SK-N-SH (cell line): ENCODE measurements around the gene COL9A3. TPM values are rescaled to one million over a fixed set of nuclear protein-coding genes. Genes with fewer than 3 reads are reported as not detected.

Experiments
- CTCF ChIA-PET: fragments of 300-600, 350-600 bp; formaldehyde crosslinking; extraction: SDS; loops from one replicate; lab custom pipeline; 2021; lab: Yijun Ruan, JAX
- POLR2A ChIA-PET: fragments of 350-600 bp; sonication (Branson Sonifier 250); formaldehyde crosslinking; extraction: SDS; loops from one replicate; lab custom pipeline; 2020; ENCODE audit warnings: antibody characterized with exemption, inconsistent platforms; lab: Yijun Ruan, JAX
- DNase-seq: peaks from one replicate; pipeline ENCODE4 v3.0.0; 2012
- H2AFZ ChIP-seq: fragments of 200-600 bp; sonication (generic); 2 replicates; pipeline ENCODE4 v1.8.1; 2016; ENCODE audit warnings: antibody characterized with exemption, mild to moderate bottlenecking, low read depth
- H3F3A ChIP-seq: fragments of 200-600 bp; sonication (generic); replicated peaks from 2 replicates; pipeline ENCODE3; 2016; ENCODE audit warnings: antibody characterized with exemption, mild to moderate bottlenecking; ENCODE audit not compliant: insufficient read depth
- H3K27ac ChIP-seq, 2 experiments: fragments of 200-500 bp in 1 of 2; fragments of 200-600 bp in 1 of 2; sonication (Bioruptor generic) in 1 of 2; sonication (generic), shearing (Covaris generic) in 1 of 2; 2 replicates each; pipeline versions ENCODE4 v1.5.1 to v1.6.1; 2014 to 2016; ENCODE audit warnings: low read depth in 2 of 2, inconsistent platforms in 1 of 2, low read length in 1 of 2, mild to moderate bottlenecking in 1 of 2, mixed read lengths in 1 of 2
- H3K27me3 ChIP-seq: fragments of 200-600 bp; sonication (generic), shearing (Covaris generic); 2 replicates; pipeline ENCODE4 v1.6.1; 2016; ENCODE audit warnings: mixed run types; ENCODE audit not compliant: insufficient read depth
- H3K36me3 ChIP-seq, 2 experiments: fragments of 200-500 bp in 1 of 2; fragments of 200-600 bp in 1 of 2; sonication (Bioruptor generic) in 1 of 2; sonication (generic) in 1 of 2; replicated peaks in 1 of 2; 2 replicates each; pipeline versions ENCODE3 to v1.5.1; 2014 to 2016; ENCODE audit warnings: low read length in 1 of 2, mild to moderate bottlenecking in 1 of 2; ENCODE audit not compliant: insufficient read depth in 2 of 2, control insufficient read depth in 1 of 2
- H3K4me1 ChIP-seq, 2 experiments: fragments of 200-500 bp in 1 of 2; fragments of 200-600 bp in 1 of 2; sonication (Bioruptor generic) in 1 of 2; sonication (generic), shearing (Covaris generic) in 1 of 2; 2 replicates each; pipeline versions ENCODE4 v1.5.1 to v1.6.1; 2014 to 2016; ENCODE audit warnings: low read depth in 1 of 2, low read length in 1 of 2, mixed run types in 1 of 2; ENCODE audit not compliant: insufficient read depth in 2 of 2, control insufficient read depth in 1 of 2
- H3K4me2 ChIP-seq: fragments of 200-600 bp; sonication (generic), shearing (Covaris generic); 2 replicates; pipeline ENCODE4 v1.6.1; 2017; ENCODE audit warnings: mixed run types
- H3K4me3 ChIP-seq, 2 experiments: fragments of 200-500 bp in 1 of 2; fragments of 200-600 bp in 1 of 2; sonication (Bioruptor generic) in 1 of 2; sonication (generic), shearing (Covaris generic) in 1 of 2; 2 replicates each; pipeline versions ENCODE4 v1.5.1 to v1.8.1; 2014 to 2016; ENCODE audit warnings: low read depth in 2 of 2, inconsistent platforms in 1 of 2, low read length in 1 of 2, mild to moderate bottlenecking in 1 of 2, mixed read lengths in 1 of 2, moderate library complexity in 1 of 2
- H3K79me2 ChIP-seq: fragments of 200-600 bp; sonication (generic); 2 replicates; pipeline ENCODE4 v1.8.1; 2017; ENCODE audit warnings: mild to moderate bottlenecking; ENCODE audit not compliant: insufficient read depth
- H3K9ac ChIP-seq: fragments of 200-600 bp; sonication (generic); 2 replicates; pipeline ENCODE4 v1.6.1; 2017; ENCODE audit warnings: mixed run types
- H3K9me2 ChIP-seq: fragments of 200-600 bp; sonication (generic); 2 replicates; pipeline ENCODE4 v1.6.1; 2017; ENCODE audit warnings: mixed run types
- H3K9me3 ChIP-seq: fragments of 200-600 bp; sonication (generic); 2 replicates; pipeline ENCODE4 v1.6.1; 2017; ENCODE audit warnings: mixed run types, mild to moderate bottlenecking, moderate library complexity
- H4K20me1 ChIP-seq: fragments of 200-600 bp; sonication (generic); 2 replicates; pipeline ENCODE4 v1.6.1; 2017; ENCODE audit warnings: mild to moderate bottlenecking, mixed run types; ENCODE audit not compliant: insufficient read depth
- EZH2phosphoT487 ChIP-seq: fragments of 200-600 bp; sonication (generic); IDR thresholded peaks from 2 replicates; pipeline ENCODE4 v1.6.1; 2017; ENCODE audit warnings: low read depth, mixed run types, mild to moderate bottlenecking, antibody characterized with exemption, moderate library complexity, borderline replicate concordance
- FOSL2 ChIP-seq: IDR thresholded peaks from 2 replicates; pipeline ENCODE4 v1.4.0; 2012; ENCODE audit warnings: low read depth, mild to moderate bottlenecking, moderate library complexity, borderline replicate concordance
- FOXJ3 ChIP-seq: sonication (generic); formaldehyde crosslinking; IDR thresholded peaks from 2 replicates; pipeline ENCODE4 v1.5.1; 2020; ENCODE audit warnings: mild to moderate bottlenecking, missing genetic modification reagents
- JUND ChIP-seq: IDR thresholded peaks from 2 replicates; pipeline ENCODE4 v1.4.0; 2012
- MXI1 ChIP-seq: IDR thresholded peaks from 2 replicates; pipeline ENCODE4 v1.6.1; 2012; ENCODE audit warnings: mild to moderate bottlenecking, low read depth, low read length, improper control_type of control experiment
- NRF1 ChIP-seq: IDR thresholded peaks from 2 replicates; pipeline ENCODE4 v1.6.1; 2012; ENCODE audit warnings: low read depth, mild to moderate bottlenecking, low read length
- POLR2AphosphoS5 ChIP-seq: IDR thresholded peaks from 2 replicates; pipeline ENCODE4 v1.6.1; 2012; ENCODE audit warnings: low read depth, low read length
- RAD21 ChIP-seq: IDR thresholded peaks from 2 replicates; pipeline ENCODE4 v1.6.1; 2012; ENCODE audit warnings: mild to moderate bottlenecking, low read length
- RCOR1 ChIP-seq: fragments of 150-350 bp; IDR thresholded peaks from 2 replicates; pipeline ENCODE4 v1.6.1; 2017; ENCODE audit warnings: antibody characterized with exemption, low read length
- RXRA ChIP-seq: IDR thresholded peaks from 2 replicates; pipeline ENCODE4 v1.4.0; 2012; ENCODE audit warnings: low read depth, mild to moderate bottlenecking, borderline replicate concordance
- SMC3 ChIP-seq: IDR thresholded peaks from 2 replicates; pipeline ENCODE4 v1.6.1; 2012; ENCODE audit warnings: low read depth, low read length, improper control_type of control experiment
- TAF1 ChIP-seq: IDR thresholded peaks from 2 replicates; pipeline ENCODE4 v1.6.1; 2012; ENCODE audit warnings: low read depth, mild to moderate bottlenecking, low read length, moderate library complexity, borderline replicate concordance
- TEAD4 ChIP-seq: IDR thresholded peaks from 2 replicates; pipeline ENCODE4 v1.4.0; 2012; ENCODE audit warnings: mild to moderate bottlenecking, borderline replicate concordance; ENCODE audit not compliant: insufficient read depth
- YY1 ChIP-seq: IDR thresholded peaks from 2 replicates; pipeline ENCODE4 v1.4.0; 2012; ENCODE audit warnings: low read depth, mild to moderate bottlenecking
- WGBS: methylation state at CpG from one replicate; pipeline ENCODE4 v1.1.6; 2017; ENCODE audit warnings: low lambda C conversion rate; 5-methylcytosine and 5-hydroxymethylcytosine counted together
- polyA plus RNA-seq, 3 experiments: library from polyadenylated mRNA; depleted of rRNA; stranded (reverse); fragments of >200 nt; gene quantifications; 2 replicates each; pipeline ENCODE4 v1.2.3, GENCODE V29; 2012

COL9A3 gene
- polyA plus RNA-seq, 1 of the 3 experiments (the other 2 are of a cell fraction) = 2.5 TPM

DNA sequence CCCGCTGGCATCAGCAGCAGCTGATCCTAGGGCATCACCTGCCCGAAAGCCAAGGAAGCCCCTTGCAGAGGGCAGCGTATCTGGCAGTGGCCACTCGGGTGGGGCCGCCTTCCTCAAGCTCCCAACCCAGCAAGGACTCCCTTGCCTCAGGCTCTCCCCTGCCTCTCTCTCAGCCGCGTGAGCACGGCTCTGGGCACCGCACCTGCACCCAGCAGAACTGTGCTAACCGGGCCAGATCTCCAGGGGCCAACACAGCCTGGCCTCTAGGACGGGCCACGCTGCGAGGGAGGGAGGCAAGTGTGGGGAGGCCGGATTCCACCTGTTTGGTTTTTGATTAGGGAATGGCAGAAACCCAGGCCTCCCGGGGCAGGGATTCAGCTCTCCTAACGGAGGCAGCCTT, 32.4 kb upstream of the COL9A3 start:
- 86% methylated on average over 2 of the region's 16 CpGs for WGBS
- CTCF ChIA-PET = interaction anchor here (2.0 kb wide), 1 partner anchor 168 kb away, joined by 7 read pairs; no protein-coding TSS in a partner anchor

DNA sequence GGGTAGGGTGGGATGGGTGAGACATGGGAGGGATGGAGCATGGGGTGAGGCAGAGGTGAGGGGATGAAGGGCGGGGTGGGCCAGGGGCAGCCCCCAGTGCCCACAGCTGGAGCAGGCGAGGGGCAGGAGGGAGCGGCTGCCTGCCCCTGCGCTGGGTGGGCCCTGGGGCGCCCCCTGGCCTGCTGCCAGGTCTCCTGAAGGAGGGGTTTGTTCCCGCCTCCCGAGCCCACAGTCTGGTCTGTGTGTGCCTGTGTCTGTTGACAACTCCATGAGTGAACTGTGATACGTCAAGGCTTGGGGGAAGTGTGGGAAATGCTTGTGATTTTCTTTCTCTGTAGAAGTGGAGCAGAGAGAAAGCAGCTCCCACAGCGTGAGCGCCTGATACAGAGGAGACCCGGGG, 31.5 kb upstream of the COL9A3 start:
- Histone ChIP-seq H3K4me1 (peaks cover 0 to 33% of the 10 kb centered on the region in 2 experiments; a peak in 1 of 4 replicates), H4K20me1 (no peaks in the 10 kb centered on the region), H3K36me3 (no peaks in the 10 kb centered on the region), H3K27ac (peak overlapping the region in 1 of 2 experiments; percentile 18; a peak in 1 of 4 replicates), H3K27me3 (no peaks in the 10 kb centered on the region), H3K4me3 (no peak overlapping the region), H3K9me3 (no peaks in the 10 kb centered on the region), H3K4me2 (no peak overlapping the region), H3F3A (no peaks in the 10 kb centered on the region), H3K79me2 (no peaks in the 10 kb centered on the region), H3K9me2 (no peaks in the 10 kb centered on the region), H2AFZ (no peak overlapping the region), H3K9ac (no peak overlapping the region)
- ChIA-PET CTCF (interaction anchor here (1.0 to 1.2 kb wide), 3 partner anchors 118 to 375 kb away, joined by 3 read pairs; no protein-coding TSS in a partner anchor), POLR2A (no interaction called here)
- TF ChIP-seq SMC3 (no peak), FOXJ3 (CRISPR knock-in tag) (0 out of 2 replicates have a peak, but pooled peaks have one; percentile 17), TEAD4 (no peak), EZH2phosphoT487 (no peak), NRF1 (no peak)
- 74% methylated on average over 8 of the region's 11 CpGs for WGBS
- DNase-seq = peak; percentile 62

More for the DNA sequence above, 32.4 kb upstream of the COL9A3 start:
- no peak for TF ChIP-seq SMC3
- TF ChIP-seq EZH2phosphoT487 = no peak
- no peak for TF ChIP-seq FOXJ3 (CRISPR knock-in tag)
- TF ChIP-seq RAD21 = no peak
- no peak for TF ChIP-seq MXI1
- TF ChIP-seq TAF1 = no peak
- TF ChIP-seq POLR2AphosphoS5 = no peak
- no peak for TF ChIP-seq JUND
- no peak for TF ChIP-seq RXRA
- no peak for TF ChIP-seq YY1
- no peak for TF ChIP-seq RCOR1
- no peak for TF ChIP-seq FOSL2
- no peaks in the 10 kb centered on the region for H3K79me2 ChIP-seq
- H3K4me1 ChIP-seq = peaks cover 0 to 33% of the 10 kb centered on the region in 2 experiments; a peak in 1 of 4 replicates
- H3K27ac ChIP-seq = no peak overlapping the region
- DNase-seq = no peak
- H3K9me3 ChIP-seq = no peaks in the 10 kb centered on the region
- no peak overlapping the region for H2AFZ ChIP-seq
- no peaks in the 10 kb centered on the region for H4K20me1 ChIP-seq
- H3K9ac ChIP-seq = no peak overlapping the region
- H3K27me3 ChIP-seq = no peaks in the 10 kb centered on the region
- no peaks in the 10 kb centered on the region for H3K36me3 ChIP-seq
- POLR2A ChIA-PET = no interaction called here
- H3K4me2 ChIP-seq = no peak overlapping the region
- H3F3A ChIP-seq = no peaks in the 10 kb centered on the region
- H3K9me2 ChIP-seq = no peaks in the 10 kb centered on the region
- H3K4me3 ChIP-seq = no peak overlapping the region
